ENCODE measurements around the gene STX3. TPM values are rescaled to one million over a fixed set of nuclear protein-coding genes. Genes with fewer than 3 reads are reported as not detected.

STX3 gene
- total and polyA plus RNA-seq, 4 donors, result 3.3 to 8.5 (median 5.8) TPM

DNA sequence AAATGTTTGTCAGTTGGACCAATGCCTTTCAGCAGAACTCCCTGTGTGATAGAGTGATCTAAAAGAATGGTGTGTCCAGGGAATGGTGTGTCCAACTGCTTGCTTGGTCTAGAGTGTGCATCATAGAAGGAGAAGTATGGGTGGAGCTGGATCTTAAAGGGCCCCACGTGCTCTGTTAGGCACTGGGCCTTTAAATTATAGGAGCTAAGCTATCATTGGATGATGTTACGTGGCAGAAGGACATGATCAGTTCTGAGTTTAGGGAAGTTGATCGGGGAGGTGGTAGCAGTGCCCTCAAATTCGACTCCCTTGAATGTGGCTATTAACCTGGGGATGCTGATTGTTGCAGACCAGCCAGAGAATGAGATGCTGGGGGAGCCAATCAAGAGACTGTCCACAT is 16.4 kb downstream of the STX3 start:
- WGBS, result 87% methylated on average over 4 of the region's 4 CpGs
- DNase-seq (ENCODE audit: low spot score), result no peak
- Histone ChIP-seq H3K36me3 (ENCODE audit: control insufficient read depth in 4 of 4, insufficient read depth in 3 of 4, low read depth in 1 of 4, low read length in 3 of 4) (peaks cover 0 to 4% (median 0%) of the 10 kb centered on the region in 4 donors), H3K9ac (ENCODE audit: low read depth in 1 of 2, low read length in 2 of 2) (no peak overlapping the region), H3K9me3 (ENCODE audit: control insufficient read depth in 4 of 4, low read length in 3 of 4) (no peaks in the 10 kb centered on the region), H3K4me1 (ENCODE audit: control insufficient read depth in 4 of 4, insufficient read depth in 4 of 4, low read length in 3 of 4) (peaks cover 0 to 7% (median 2%) of the 10 kb centered on the region in 4 donors), H3K27me3 (ENCODE audit: control insufficient read depth in 4 of 4, insufficient read depth in 4 of 4, low read length in 3 of 4) (no peaks in the 10 kb centered on the region), H3K27ac (ENCODE audit: low read depth in 1 of 2, low read length in 2 of 2) (peak overlapping the region; percentile 68 to 72), H3K4me3 (ENCODE audit: low read depth in 1 of 3, low read length in 3 of 3) (no peak overlapping the region)
- TF ChIP-seq CTCF (IDR thresholded peaks at IDR 0.05; ENCODE audit: low read depth, low read length, missing input control), result no peak
- TF ChIP-seq, protein P1, sequence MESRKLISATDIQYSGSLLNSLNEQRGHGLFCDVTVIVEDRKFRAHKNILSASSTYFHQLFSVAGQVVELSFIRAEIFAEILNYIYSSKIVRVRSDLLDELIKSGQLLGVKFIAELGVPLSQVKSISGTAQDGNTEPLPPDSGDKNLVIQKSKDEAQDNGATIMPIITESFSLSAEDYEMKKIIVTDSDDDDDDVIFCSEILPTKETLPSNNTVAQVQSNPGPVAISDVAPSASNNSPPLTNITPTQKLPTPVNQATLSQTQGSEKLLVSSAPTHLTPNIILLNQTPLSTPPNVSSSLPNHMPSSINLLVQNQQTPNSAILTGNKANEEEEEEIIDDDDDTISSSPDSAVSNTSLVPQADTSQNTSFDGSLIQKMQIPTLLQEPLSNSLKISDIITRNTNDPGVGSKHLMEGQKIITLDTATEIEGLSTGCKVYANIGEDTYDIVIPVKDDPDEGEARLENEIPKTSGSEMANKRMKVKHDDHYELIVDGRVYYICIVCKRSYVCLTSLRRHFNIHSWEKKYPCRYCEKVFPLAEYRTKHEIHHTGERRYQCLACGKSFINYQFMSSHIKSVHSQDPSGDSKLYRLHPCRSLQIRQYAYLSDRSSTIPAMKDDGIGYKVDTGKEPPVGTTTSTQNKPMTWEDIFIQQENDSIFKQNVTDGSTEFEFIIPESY (IDR thresholded peaks at IDR 0.05), result no peak

DNA sequence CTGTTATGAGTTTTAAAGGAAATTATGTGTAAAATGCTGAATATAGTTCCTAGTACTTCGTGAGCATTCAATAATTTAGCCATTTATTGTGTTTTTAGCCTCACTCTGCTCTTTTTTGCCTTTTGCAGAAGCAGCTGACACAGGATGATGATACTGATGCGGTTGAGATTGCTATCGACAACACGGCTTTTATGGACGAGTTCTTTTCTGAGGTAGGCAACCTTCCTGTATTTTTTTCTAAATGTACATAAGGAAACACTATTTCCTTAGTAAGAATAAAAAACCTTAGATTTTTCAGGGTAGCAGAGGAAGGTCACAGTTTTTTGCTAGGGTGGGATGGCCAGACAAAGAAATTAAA is 17.9 kb downstream of the STX3 start:
- peaks cover 0 to 4% (median 0%) of the 10 kb centered on the region in 4 donors for H3K36me3 ChIP-seq (ENCODE audit: control insufficient read depth in 4 of 4, insufficient read depth in 3 of 4, low read depth in 1 of 4, low read length in 3 of 4)
- H3K9ac ChIP-seq (ENCODE audit: low read depth in 1 of 2, low read length in 2 of 2), result no peak overlapping the region
- H3K27ac ChIP-seq (ENCODE audit: low read depth in 1 of 2, low read length in 2 of 2), result peak overlapping the region in 1 of 2 donors; percentile 9
- H3K27me3 ChIP-seq (ENCODE audit: control insufficient read depth in 4 of 4, insufficient read depth in 4 of 4, low read length in 3 of 4), result no peaks in the 10 kb centered on the region
- peaks cover 0 to 20% (median 11%) of the 10 kb centered on the region in 4 donors for H3K4me1 ChIP-seq (ENCODE audit: control insufficient read depth in 4 of 4, insufficient read depth in 4 of 4, low read length in 3 of 4)
- H3K9me3 ChIP-seq (ENCODE audit: control insufficient read depth in 4 of 4, low read length in 3 of 4), result no peaks in the 10 kb centered on the region
- TF ChIP-seq RXRA (IDR thresholded peaks at IDR 0.05), result no peak
- no peak for TF ChIP-seq JUND (IDR thresholded peaks at IDR 0.05)
- TF ChIP-seq, protein P2, sequence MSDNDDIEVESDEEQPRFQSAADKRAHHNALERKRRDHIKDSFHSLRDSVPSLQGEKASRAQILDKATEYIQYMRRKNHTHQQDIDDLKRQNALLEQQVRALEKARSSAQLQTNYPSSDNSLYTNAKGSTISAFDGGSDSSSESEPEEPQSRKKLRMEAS (IDR thresholded peaks at IDR 0.05), result no peak
- TF ChIP-seq REST (IDR thresholded peaks at IDR 0.05), result no peak
- no peak for TF ChIP-seq HNF4G (IDR thresholded peaks at IDR 0.05)
- TF ChIP-seq FOXA2 (IDR thresholded peaks at IDR 0.05), result no peak
- TF ChIP-seq CTCF (IDR thresholded peaks at IDR 0.05; ENCODE audit: low read depth, low read length, missing input control), result no peak
- TF ChIP-seq SP1 (IDR thresholded peaks at IDR 0.05), result no peak
- TF ChIP-seq ATF3 (IDR thresholded peaks at IDR 0.05), result no peak
- no peak for TF ChIP-seq FOXA1 (IDR thresholded peaks at IDR 0.05)
- TF ChIP-seq, protein P1 (IDR thresholded peaks at IDR 0.05), result no peak
- TF ChIP-seq EGR1 (IDR thresholded peaks at IDR 0.05; ENCODE audit: low read depth in 2 of 2), result no peak
- WGBS, result 83% methylated on average over 5 of the region's 5 CpGs
- H3K4me3 ChIP-seq (ENCODE audit: low read depth in 1 of 3, low read length in 3 of 3), result no peak overlapping the region
- no peak for DNase-seq (ENCODE audit: low spot score)
